LNCAP (cell line): ENCODE results near the gene SFSWAP.

Source experiments
- CTCF ChIP-seq: fragments of 450-650 bp; IDR thresholded peaks from 2 replicates; pipeline ENCODE4 v1.5.1; 2017; ENCODE audit warnings: mild to moderate bottlenecking

Gene SFSWAP

GRCh38 chr12:131795064-131795463 lies 84.2 kb downstream of the SFSWAP start:
- no peak for TF ChIP-seq CTCF

- no peak for TF ChIP-seq CTCF
Measured at GRCh38 chr12:131795690-131796410, 85.0 kb downstream of the SFSWAP start.

GRCh38 chr12:131796411-131796736 lies 85.5 kb downstream of the SFSWAP start:
- no peak for TF ChIP-seq CTCF

- TF ChIP-seq CTCF: no peak
Measured at GRCh38 chr12:131796754-131797587, 86.1 kb downstream of the SFSWAP start.

- TF ChIP-seq CTCF: no peak
Measured at GRCh38 chr12:131797588-131797934, 86.7 kb downstream of the SFSWAP start.

GRCh38 chr12:131799195-131799594 lies 88.3 kb downstream of the SFSWAP start:
- no peak for TF ChIP-seq CTCF

- TF ChIP-seq CTCF: no peak
Measured at GRCh38 chr12:131799828-131800593, 89.1 kb downstream of the SFSWAP start.
